ENCODE results near the gene HNRNPUL2. TPM values are rescaled to one million over a fixed set of nuclear protein-coding genes. Genes with fewer than 3 reads are reported as not detected.
A peak's percentile ranks its signal among the peaks of the same experiment; 100 is the strongest.
"Not testable (repeated sequence)": the region's sequence is repeated elsewhere in the genome, so short reads cannot be mapped to it uniquely, and the experiment has no call there.

The HNRNPUL2 gene
- total and polyA plus RNA-seq, 3 donors from 2014 or later: 31.8 to 42.9 (median 42.5) TPM

GRCh38 chr11:62752994-62753735 lies 25.9 kb upstream of the HNRNPUL2 start:
- Histone ChIP-seq H3K36me3 (ENCODE audit: low read depth, missing control alignments) (no peaks in the 10 kb centered on the region), H3K4me3 (peak overlapping the region; percentile 73 to 80), H3K27ac (peak overlapping the region in 1 of 2 donors; percentile 95), H3K4me1 (peaks cover 7% of the 10 kb centered on the region), H3K27me3 (no peaks in the 10 kb centered on the region), H3K9me3 (no peaks in the 10 kb centered on the region)
- TF ChIP-seq POLR2A (IDR thresholded peaks at IDR 0.05) (no peak), CTCF (IDR thresholded peaks at IDR 0.05) (no peak)
- WGBS, 2 donors: 70 to 75% methylated on average over 10 to 15 of the region's 15 CpGs
- intact Hi-C loops (cut with DNase I; ENCODE audit: low total_unique reads): no loop called here
- DNase-seq: no peak

GRCh38 chr11:62752177-62752785 lies 25.0 kb upstream of the HNRNPUL2 start:
- DNase-seq: no peak
- WGBS, 2 donors: 96 to 97% methylated on average over 13 to 14 of the region's 14 CpGs
- Histone ChIP-seq H3K9me3 (no peaks in the 10 kb centered on the region), H3K4me1 (peaks cover 7% of the 10 kb centered on the region), H3K4me3 (no peak overlapping the region), H3K27ac (no peak overlapping the region), H3K36me3 (ENCODE audit: low read depth, missing control alignments) (no peaks in the 10 kb centered on the region), H3K27me3 (no peaks in the 10 kb centered on the region)
- intact Hi-C loops (cut with DNase I; ENCODE audit: low total_unique reads): no loop called here
- no peak for TF ChIP-seq CTCF (IDR thresholded peaks at IDR 0.05)
- no peak for TF ChIP-seq POLR2A (IDR thresholded peaks at IDR 0.05)

GRCh38 chr11:62749931-62750330 lies 22.7 kb upstream of the HNRNPUL2 start:
- H3K4me1 ChIP-seq; H3K27me3 ChIP-seq; H3K4me3 ChIP-seq; DNase-seq; H3K9me3 ChIP-seq; H3K36me3 ChIP-seq (ENCODE audit: low read depth, missing control alignments); H3K27ac ChIP-seq; intact Hi-C loops (cut with DNase I; ENCODE audit: low total_unique reads): not testable (repeated sequence)
- WGBS, 2 donors: 94% methylated on average over 5 of the region's 5 CpGs

GRCh38 chr11:62747475-62748160 lies 20.4 kb upstream of the HNRNPUL2 start:
- Histone ChIP-seq H3K9me3 (no peaks in the 10 kb centered on the region), H3K36me3 (ENCODE audit: low read depth, missing control alignments) (no peaks in the 10 kb centered on the region), H3K27ac (no peak overlapping the region), H3K27me3 (no peaks in the 10 kb centered on the region), H3K4me3 (no peak overlapping the region), H3K4me1 (no peaks in the 10 kb centered on the region)
- WGBS, 2 donors: 61 to 74% methylated on average over 9 of the region's 9 CpGs
- no peak for DNase-seq
- intact Hi-C loops (cut with DNase I; ENCODE audit: low total_unique reads): no loop called here
- TF ChIP-seq POLR2A (IDR thresholded peaks at IDR 0.05) (no peak), CTCF (IDR thresholded peaks at IDR 0.05) (no peak)

- Histone ChIP-seq H3K9me3 (no peaks in the 10 kb centered on the region), H3K36me3 (ENCODE audit: low read depth, missing control alignments) (no peaks in the 10 kb centered on the region), H3K4me1 (no peaks in the 10 kb centered on the region), H3K27me3 (no peaks in the 10 kb centered on the region), H3K4me3 (no peak overlapping the region), H3K27ac (no peak overlapping the region)
- no peak for DNase-seq
- intact Hi-C loops (cut with DNase I; ENCODE audit: low total_unique reads): no loop called here
- TF ChIP-seq CTCF (IDR thresholded peaks at IDR 0.05) (no peak), POLR2A (IDR thresholded peaks at IDR 0.05) (no peak)
These were observed 9.9 kb upstream of the HNRNPUL2 start for GRCh38 chr11:62737196-62737595.

Data from testis (tissue), 3 donors.